Lower lobe of right lung (tissue), 2 donors: ENCODE results near the gene ACACA. TPM values are rescaled to one million over a fixed set of nuclear protein-coding genes. Genes with fewer than 3 reads are reported as not detected.

ENCODE experiments used
- ATAC-seq, 2 donors: fragments of 200-7000 bp; cut with Tn5 transposase; one replicate each; pipeline ENCODE4 v1.9.1; 2020 to 2022; ENCODE audit warnings: mild to moderate bottlenecking in 2 of 2, moderate library complexity in 2 of 2
- DNase-seq: peaks from one replicate; pipeline ENCODE4 v3.0.0-alpha.2; 2020
- H3K27ac ChIP-seq: fragments of 200-600 bp; one replicate; pipeline ENCODE4 v1.8.0; 2022
- H3K27me3 ChIP-seq: fragments of 200-600 bp; one replicate; pipeline ENCODE4 v1.8.0; 2022; ENCODE audit warnings: low read depth
- H3K36me3 ChIP-seq: fragments of 200-600 bp; one replicate; pipeline ENCODE4 v1.8.0; 2022; ENCODE audit warnings: mild to moderate bottlenecking
- H3K4me1 ChIP-seq: fragments of 200-600 bp; one replicate; pipeline ENCODE4 v1.8.0; 2022
- H3K4me3 ChIP-seq: fragments of 200-600 bp; one replicate; pipeline ENCODE4 v1.8.0; 2022; ENCODE audit warnings: mild to moderate bottlenecking
- H3K9me3 ChIP-seq: fragments of 200-600 bp; one replicate; pipeline ENCODE4 v1.8.0; 2022
- intact Hi-C: fragments of 100-400 bp; cut with DNase I; formaldehyde crosslinking; loops from one replicate; pipeline ENCODE4 v1.11.0; 2022
- total RNA-seq: library from RNA; stranded (reverse); fragmentation: NEBNext Ultra II Directional; extraction: Animal tissue kit (Norgen Biotek cat#: 25700); gene quantifications from one replicate; pipeline ENCODE4 v1.2.1, GENCODE V29; 2021
- TF ChIP-seq, protein P1 (sequence below): fragments of 200-600 bp; IDR thresholded peaks from one replicate; pipeline ENCODE4 v1.8.0; 2022; ENCODE audit warnings: antibody characterized with exemption, mild to moderate bottlenecking
- donor health status: DM: no; HTN: yes; CAD: no; lungs with severe emphysema.

The ACACA gene
- total RNA-seq, 1 donor from 2014 or later, result 132 TPM

DNA sequence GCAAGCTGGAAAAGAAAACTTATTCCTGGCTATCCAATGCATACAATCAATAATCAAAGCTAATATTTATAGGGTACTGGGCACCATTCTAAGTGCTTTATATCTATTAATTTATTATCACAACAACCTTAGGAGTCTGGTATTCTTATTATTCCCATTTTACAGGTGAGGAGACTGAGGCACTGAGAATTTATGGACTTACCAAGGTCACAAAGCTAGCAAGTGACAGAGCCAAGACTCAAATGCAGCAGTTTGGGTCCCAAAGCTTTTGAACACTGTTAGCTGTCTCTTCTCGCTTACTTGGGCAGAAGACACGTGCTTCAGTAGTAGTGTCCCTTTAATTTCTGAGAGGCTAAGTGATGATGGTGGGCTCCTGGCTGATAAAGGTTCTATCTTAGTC is 305.3 kb downstream of the ACACA start:
- Histone ChIP-seq H3K4me1 (no peaks in the 10 kb centered on the region), H3K36me3 (peaks cover 72% of the 10 kb centered on the region), H3K9me3 (no peaks in the 10 kb centered on the region), H3K4me3 (no peak overlapping the region), H3K27ac (no peak overlapping the region), H3K27me3 (no peaks in the 10 kb centered on the region)
- no peak for DNase-seq
- TF ChIP-seq, protein P1, sequence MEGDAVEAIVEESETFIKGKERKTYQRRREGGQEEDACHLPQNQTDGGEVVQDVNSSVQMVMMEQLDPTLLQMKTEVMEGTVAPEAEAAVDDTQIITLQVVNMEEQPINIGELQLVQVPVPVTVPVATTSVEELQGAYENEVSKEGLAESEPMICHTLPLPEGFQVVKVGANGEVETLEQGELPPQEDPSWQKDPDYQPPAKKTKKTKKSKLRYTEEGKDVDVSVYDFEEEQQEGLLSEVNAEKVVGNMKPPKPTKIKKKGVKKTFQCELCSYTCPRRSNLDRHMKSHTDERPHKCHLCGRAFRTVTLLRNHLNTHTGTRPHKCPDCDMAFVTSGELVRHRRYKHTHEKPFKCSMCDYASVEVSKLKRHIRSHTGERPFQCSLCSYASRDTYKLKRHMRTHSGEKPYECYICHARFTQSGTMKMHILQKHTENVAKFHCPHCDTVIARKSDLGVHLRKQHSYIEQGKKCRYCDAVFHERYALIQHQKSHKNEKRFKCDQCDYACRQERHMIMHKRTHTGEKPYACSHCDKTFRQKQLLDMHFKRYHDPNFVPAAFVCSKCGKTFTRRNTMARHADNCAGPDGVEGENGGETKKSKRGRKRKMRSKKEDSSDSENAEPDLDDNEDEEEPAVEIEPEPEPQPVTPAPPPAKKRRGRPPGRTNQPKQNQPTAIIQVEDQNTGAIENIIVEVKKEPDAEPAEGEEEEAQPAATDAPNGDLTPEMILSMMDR, result no peak
- no peak for ATAC-seq
- intact Hi-C loops, result no loop called here

DNA sequence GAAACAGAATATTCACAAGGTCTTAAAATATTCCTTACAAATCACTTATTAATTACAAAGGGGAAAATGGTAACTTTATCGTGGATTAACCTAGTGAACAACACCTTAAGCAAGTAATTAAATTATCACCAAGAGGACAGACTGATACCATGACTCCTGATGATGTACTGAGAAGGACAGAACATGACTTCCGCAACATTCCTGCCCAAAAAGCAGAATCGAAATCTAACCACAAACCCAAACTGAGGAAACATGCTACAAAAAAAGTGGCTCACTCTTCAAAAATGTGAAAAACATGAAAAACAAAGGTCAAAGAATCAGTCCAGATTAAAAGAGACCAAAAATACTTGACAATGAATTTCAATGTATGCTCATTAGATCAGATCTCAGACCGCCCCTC is 306.4 kb downstream of the ACACA start:
- Histone ChIP-seq H3K27ac (no peak overlapping the region), H3K4me3 (no peak overlapping the region), H3K36me3 (peaks cover 76% of the 10 kb centered on the region), H3K4me1 (no peaks in the 10 kb centered on the region), H3K27me3 (no peaks in the 10 kb centered on the region), H3K9me3 (no peaks in the 10 kb centered on the region)
- ATAC-seq (no peak), DNase-seq (no peak)
- intact Hi-C loops, result no loop called here
- TF ChIP-seq, protein P1, result no peak

DNA sequence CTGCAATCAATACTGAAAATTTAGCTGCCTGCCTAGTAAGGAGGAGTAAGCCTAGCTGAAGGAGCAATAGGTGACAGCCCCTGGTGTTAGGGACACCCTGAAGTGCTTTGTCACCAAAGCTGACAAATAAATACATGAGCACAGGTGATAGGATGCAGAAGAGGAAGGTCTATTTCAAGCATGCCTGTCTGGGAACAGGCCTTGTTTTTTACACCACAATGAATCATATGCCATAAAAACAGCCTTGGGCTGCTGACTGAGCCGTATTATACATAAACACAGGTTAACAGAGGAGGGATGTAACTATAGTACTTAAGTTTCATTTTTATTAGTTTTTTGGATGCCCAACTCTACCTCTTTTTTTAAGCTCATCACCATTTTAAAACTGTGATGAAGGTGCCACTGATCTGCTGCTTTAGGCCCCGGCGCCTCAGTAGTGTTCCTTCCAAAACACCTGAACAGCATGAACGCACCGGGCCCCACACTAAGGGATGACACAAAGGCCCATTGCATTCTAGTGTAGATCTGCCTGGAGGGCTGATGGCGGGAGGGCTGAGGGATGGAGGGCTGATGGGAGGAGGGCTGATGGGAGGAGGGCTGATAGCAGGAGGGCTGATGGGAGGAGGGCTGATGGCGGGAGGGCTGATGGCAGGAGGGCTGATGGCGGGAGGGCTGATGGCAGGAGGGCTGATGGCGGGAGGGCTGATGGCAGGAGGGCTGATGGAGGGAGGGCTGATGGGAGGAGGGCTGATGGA is 307.5 kb downstream of the ACACA start:
- no peaks in the 10 kb centered on the region for H3K9me3 ChIP-seq
- H3K4me3 ChIP-seq, result no peak overlapping the region
- no peak for DNase-seq
- H3K4me1 ChIP-seq, result no peaks in the 10 kb centered on the region
- H3K27ac ChIP-seq, result no peak overlapping the region
- H3K36me3 ChIP-seq, result peaks cover 76% of the 10 kb centered on the region
- intact Hi-C loops, result no loop called here
- no peak for ATAC-seq
- TF ChIP-seq, protein P1, result no peak
- H3K27me3 ChIP-seq, result no peaks in the 10 kb centered on the region

DNA sequence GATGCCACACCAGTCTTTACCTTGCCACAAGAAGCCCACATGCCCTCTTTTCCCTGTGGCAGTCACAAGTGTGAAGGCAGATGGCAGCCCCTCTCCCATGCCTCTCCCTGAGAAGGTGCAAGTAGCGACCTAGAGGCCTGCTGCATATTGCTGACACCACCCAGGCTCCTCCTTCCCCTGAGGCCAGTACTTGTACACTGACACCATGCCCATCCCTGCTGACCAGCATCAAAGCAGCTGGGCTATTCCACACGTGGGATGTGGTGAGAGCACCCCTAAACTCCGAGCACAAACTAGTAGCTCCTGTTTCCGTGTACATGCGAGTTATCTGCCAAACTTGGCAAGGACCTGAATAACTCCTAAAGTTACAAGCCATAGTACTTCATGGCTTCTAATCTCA is 308.5 kb downstream of the ACACA start:
- H3K9me3 ChIP-seq, result no peaks in the 10 kb centered on the region
- H3K4me3 ChIP-seq, result no peak overlapping the region
- H3K36me3 ChIP-seq, result peaks cover 69% of the 10 kb centered on the region
- DNase-seq (no peak), ATAC-seq (no peak)
- intact Hi-C loops, result no loop called here
- no peak overlapping the region for H3K27ac ChIP-seq
- no peaks in the 10 kb centered on the region for H3K27me3 ChIP-seq
- H3K4me1 ChIP-seq, result no peaks in the 10 kb centered on the region
- TF ChIP-seq, protein P1, result no peak

DNA sequence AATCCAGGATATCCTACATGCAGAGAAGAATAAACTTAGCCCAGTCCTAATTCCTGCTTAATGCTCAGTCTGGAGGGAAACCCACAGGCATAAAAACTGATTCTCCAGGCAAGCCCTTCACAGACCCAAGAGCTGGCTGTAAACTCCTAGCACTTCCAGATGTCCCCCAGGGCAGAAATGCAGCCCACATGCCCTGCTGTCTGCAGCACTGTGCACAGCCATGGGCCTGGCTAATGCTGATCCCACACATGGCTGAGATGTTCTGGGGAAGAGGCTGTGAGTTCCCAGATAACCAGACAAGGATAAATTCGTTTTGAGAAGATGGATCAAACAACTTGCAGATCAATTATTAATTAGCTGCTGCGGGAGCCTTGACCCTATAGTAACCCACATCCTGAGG is 309.5 kb downstream of the ACACA start:
- H3K27me3 ChIP-seq, result no peaks in the 10 kb centered on the region
- intact Hi-C loops, result no loop called here
- H3K36me3 ChIP-seq, result peaks cover 67% of the 10 kb centered on the region
- TF ChIP-seq, protein P1, result no peak
- no peak for ATAC-seq
- no peak overlapping the region for H3K27ac ChIP-seq
- no peak overlapping the region for H3K4me3 ChIP-seq
- H3K9me3 ChIP-seq, result no peaks in the 10 kb centered on the region
- H3K4me1 ChIP-seq, result no peaks in the 10 kb centered on the region
- DNase-seq, result no peak
